Gastroesophageal sphincter (tissue), 4 donors: ENCODE data around the gene ART5. TPM values are rescaled to one million over a fixed set of nuclear protein-coding genes. Genes with fewer than 3 reads are reported as not detected.

Experiments
- ATAC-seq: fragments of 150-250 bp; one replicate; pipeline ENCODE4 v1.9.1; 2016; ENCODE audit warnings: mild to moderate bottlenecking, moderate library complexity
- H3K27ac ChIP-seq, 4 donors: fragments of 200-600 bp; sonication (generic) in 3 of 4; 1 replicate in 3 of 4; 2 replicates in 1 of 4; pipeline ENCODE4 v1.5.1; 2016 to 2019
- H3K27me3 ChIP-seq: fragments of 200-600 bp; sonication (generic); one replicate; pipeline ENCODE4 v1.5.1; 2019
- H3K36me3 ChIP-seq, 2 donors: fragments of 200-600 bp; sonication (generic); one replicate each; pipeline ENCODE4 v1.5.1; 2019; ENCODE audit warnings: control low read depth in 1 of 2
- H3K4me1 ChIP-seq, 3 donors: fragments of 200-600 bp; sonication (generic); 1 replicate in 2 of 3; 2 replicates in 1 of 3; pipeline ENCODE4 v1.5.1; 2016 to 2019; ENCODE audit warnings: control low read depth in 2 of 3
- H3K4me3 ChIP-seq, 2 donors: fragments of 200-600 bp; sonication (generic); one replicate each; pipeline ENCODE4 v1.5.1; 2019; ENCODE audit warnings: mild to moderate bottlenecking in 1 of 2, moderate library complexity in 1 of 2
- H3K9me3 ChIP-seq, 3 donors: fragments of 200-600 bp; sonication (generic); one replicate each; pipeline ENCODE4 v1.5.1; 2017 to 2019; ENCODE audit warnings: control low read depth in 2 of 3
- CTCF ChIP-seq, 4 experiments: fragments of 200-600 bp in 2 of 4; fragments of 450-650 bp in 2 of 4; sonication (generic) in 1 of 4; IDR thresholded peaks; one replicate each; pipeline ENCODE4 v1.5.1; 2017 to 2019; ENCODE audit warnings: antibody characterized with exemption in 4 of 4, mild to moderate bottlenecking in 2 of 4, moderate library complexity in 2 of 4
- EP300 ChIP-seq: sonication (generic); formaldehyde crosslinking; IDR thresholded peaks from one replicate; pipeline ENCODE4 v1.6.1; 2017; ENCODE audit warnings: antibody characterized with exemption, mild to moderate bottlenecking
- POLR2A ChIP-seq, 2 donors: fragments of 450-650 bp; IDR thresholded peaks; one replicate each; pipeline ENCODE4 v1.6.1; 2017; ENCODE audit warnings: antibody characterized with exemption in 2 of 2, mild to moderate bottlenecking in 2 of 2, moderate library complexity in 1 of 2
- POLR2AphosphoS5 ChIP-seq: sonication (generic); formaldehyde crosslinking; IDR thresholded peaks from one replicate; pipeline ENCODE4 v1.6.1; 2017; ENCODE audit warnings: antibody characterized with exemption
- WGBS, 2 donors: methylation state at CpG; one replicate each; pipeline ENCODE4 v1.1.5; 2018; ENCODE audit warnings: low coverage in 1 of 2; 5-methylcytosine and 5-hydroxymethylcytosine counted together
- total RNA-seq, 4 donors: library from RNA; depleted of rRNA; stranded (reverse); fragments of >200 nt; gene quantifications; one replicate each; pipeline ENCODE4 v1.1.0, GENCODE V29; 2016

Gene ART5
- total RNA-seq, 4 donors from 2014 or later = 0.27 TPM; not detected in 3

- Histone ChIP-seq H3K36me3 (no peaks in the 10 kb centered on the region), H3K4me1 (no peaks in the 10 kb centered on the region), H3K27me3 (no peaks in the 10 kb centered on the region), H3K9me3 (no peaks in the 10 kb centered on the region), H3K4me3 (no peak overlapping the region), H3K27ac (no peak overlapping the region)
- no peak for ATAC-seq
- WGBS, 2 donors = 56 to 80% methylated on average over 1 to 6 of the region's 8 CpGs
- TF ChIP-seq POLR2A (IDR thresholded peaks at IDR 0.05) (no peak), POLR2AphosphoS5 (no peak), CTCF (IDR thresholded peaks at IDR 0.05) (no peak), EP300 (no peak)
Measured at GRCh38 chr11:3617990-3618389, 23.8 kb downstream of the ART5 start.

- Histone ChIP-seq H3K27me3 (no peaks in the 10 kb centered on the region), H3K27ac (no peak overlapping the region), H3K9me3 (no peaks in the 10 kb centered on the region), H3K4me1 (no peaks in the 10 kb centered on the region), H3K36me3 (no peaks in the 10 kb centered on the region), H3K4me3 (no peak overlapping the region)
- 50 to 73% methylated on average over 4 to 13 of the region's 25 CpGs for WGBS, 2 donors
- TF ChIP-seq POLR2A (IDR thresholded peaks at IDR 0.05) (no peak), CTCF (IDR thresholded peaks at IDR 0.05) (no peak), EP300 (no peak), POLR2AphosphoS5 (no peak)
- no peak for ATAC-seq
Measured at GRCh38 chr11:3616721-3617460, 24.9 kb downstream of the ART5 start.

- no peaks in the 10 kb centered on the region for H3K36me3 ChIP-seq
- ATAC-seq = no peak
- no peaks in the 10 kb centered on the region for H3K27me3 ChIP-seq
- no peak overlapping the region for H3K27ac ChIP-seq
- no peak for TF ChIP-seq EP300
- TF ChIP-seq POLR2A (IDR thresholded peaks at IDR 0.05) = no peak
- TF ChIP-seq CTCF (IDR thresholded peaks at IDR 0.05) = no peak
- TF ChIP-seq POLR2AphosphoS5 = no peak
- H3K4me3 ChIP-seq = no peak overlapping the region
- H3K4me1 ChIP-seq = no peaks in the 10 kb centered on the region
- no peaks in the 10 kb centered on the region for H3K9me3 ChIP-seq
- WGBS, 2 donors = 87 to 100% methylated on average over 2 to 4 of the region's 6 CpGs
Measured at GRCh38 chr11:3615998-3616397, 25.8 kb downstream of the ART5 start.

- Histone ChIP-seq H3K4me1 (no peaks in the 10 kb centered on the region), H3K27ac (no peak overlapping the region), H3K4me3 (no peak overlapping the region), H3K36me3 (no peaks in the 10 kb centered on the region), H3K9me3 (no peaks in the 10 kb centered on the region), H3K27me3 (no peaks in the 10 kb centered on the region)
- WGBS, 2 donors = 67% methylated on average over 5 of the region's 5 CpGs; no CpG with 5 or more reads in 1 of the 2 donors
- no peak for ATAC-seq
- TF ChIP-seq POLR2AphosphoS5 (no peak), POLR2A (IDR thresholded peaks at IDR 0.05) (no peak), EP300 (no peak), CTCF (IDR thresholded peaks at IDR 0.05) (no peak)
Measured at GRCh38 chr11:3614742-3615171, 27.0 kb downstream of the ART5 start.
